Activated B cell treated with CpG ODN at 0.5 μM for 24 hours (primary cell): ENCODE measurements around the gene GINS2. TPM values are rescaled to one million over a fixed set of nuclear protein-coding genes. Genes with fewer than 3 reads are reported as not detected.

Source experiments
- ATAC-seq: fragments of 200-7000 bp; cut with Tn5 transposase; one replicate; pipeline ENCODE4 v1.10.0; 2021; ENCODE audit warnings: low read depth, mild to moderate bottlenecking, moderate library complexity
- CTCF ChIA-PET: fragments of 350-600 bp; sonication (Branson Sonifier 250); formaldehyde crosslinking; loops from one replicate; lab custom pipeline; 2021; ENCODE audit warnings: antibody characterized with exemption; lab: Charles Lee
- POLR2A ChIA-PET: fragments of 350-600 bp; sonication (Branson Sonifier 250); formaldehyde crosslinking; loops from one replicate; lab custom pipeline; 2021; ENCODE audit warnings: antibody characterized with exemption; lab: Charles Lee
- DNase-seq: peaks from one replicate; pipeline ENCODE4 v3.0.0; 2022
- H3K27ac Mint-ChIP-seq: one replicate; pipeline ENCODE4 v1.8.0; 2020; ENCODE audit warnings: mixed read lengths
- H3K27me3 Mint-ChIP-seq: one replicate; pipeline ENCODE4 v1.8.0; 2021; ENCODE audit warnings: mixed read lengths
- H3K36me3 Mint-ChIP-seq: one replicate; pipeline ENCODE4 v1.8.0; 2021; ENCODE audit warnings: low read depth, mixed read lengths
- H3K4me1 Mint-ChIP-seq: one replicate; pipeline ENCODE4 v1.8.0; 2021; ENCODE audit warnings: mixed read lengths
- H3K4me3 Mint-ChIP-seq: one replicate; pipeline ENCODE4 v1.8.0; 2020; ENCODE audit warnings: mild to moderate bottlenecking, mixed read lengths
- H3K9me3 Mint-ChIP-seq: one replicate; pipeline ENCODE4 v1.8.0; 2020; ENCODE audit warnings: mixed read lengths
- intact Hi-C: fragments of 100-400 bp; cut with micrococcal nuclease; formaldehyde crosslinking; loops from one replicate; pipeline ENCODE4 v1.15.1; 2024
- total RNA-seq: library from RNA; stranded (reverse); gene quantifications from 2 replicates; pipeline ENCODE4 v1.2.3, GENCODE V29; 2022
- TF ChIP-seq, protein P1 (sequence below): fragments of 200-600 bp; IDR thresholded peaks from one replicate; pipeline ENCODE4 v1.8.0; 2022; ENCODE audit warnings: antibody characterized with exemption, mild to moderate bottlenecking

The GINS2 gene
- total RNA-seq, 1 donor from 2014 or later, result 6.0 TPM

DNA sequence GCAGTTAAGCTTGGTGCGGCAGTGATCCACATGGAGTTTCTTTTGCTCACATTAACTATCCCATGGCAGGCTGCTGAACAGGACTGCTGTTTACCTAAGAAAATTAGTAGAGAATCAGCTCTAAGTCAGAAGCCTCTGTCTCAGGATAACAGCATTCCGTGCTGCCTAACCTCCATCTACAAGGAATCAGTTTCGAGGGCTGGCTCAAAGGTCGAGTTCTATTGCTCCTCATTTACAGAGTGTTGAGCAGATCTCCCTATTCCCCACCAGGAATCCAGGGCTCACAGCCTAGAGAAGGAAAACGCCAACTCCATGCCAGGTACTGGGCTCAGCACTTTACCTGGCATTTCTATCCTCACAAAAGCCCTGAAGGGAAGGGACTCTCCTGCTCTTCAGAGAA is 9.9 kb downstream of the GINS2 start:
- Mint-ChIP-seq H3K4me3 (no peak overlapping the region), H3K36me3 (peaks cover 21% of the 10 kb centered on the region), H3K27ac (no peak overlapping the region), H3K9me3 (no peaks in the 10 kb centered on the region), H3K27me3 (no peaks in the 10 kb centered on the region), H3K4me1 (peaks cover 14% of the 10 kb centered on the region)
- no peak for DNase-seq
- POLR2A ChIA-PET, result no interaction called here
- intact Hi-C loops, result no loop called here
- TF ChIP-seq, protein P1, sequence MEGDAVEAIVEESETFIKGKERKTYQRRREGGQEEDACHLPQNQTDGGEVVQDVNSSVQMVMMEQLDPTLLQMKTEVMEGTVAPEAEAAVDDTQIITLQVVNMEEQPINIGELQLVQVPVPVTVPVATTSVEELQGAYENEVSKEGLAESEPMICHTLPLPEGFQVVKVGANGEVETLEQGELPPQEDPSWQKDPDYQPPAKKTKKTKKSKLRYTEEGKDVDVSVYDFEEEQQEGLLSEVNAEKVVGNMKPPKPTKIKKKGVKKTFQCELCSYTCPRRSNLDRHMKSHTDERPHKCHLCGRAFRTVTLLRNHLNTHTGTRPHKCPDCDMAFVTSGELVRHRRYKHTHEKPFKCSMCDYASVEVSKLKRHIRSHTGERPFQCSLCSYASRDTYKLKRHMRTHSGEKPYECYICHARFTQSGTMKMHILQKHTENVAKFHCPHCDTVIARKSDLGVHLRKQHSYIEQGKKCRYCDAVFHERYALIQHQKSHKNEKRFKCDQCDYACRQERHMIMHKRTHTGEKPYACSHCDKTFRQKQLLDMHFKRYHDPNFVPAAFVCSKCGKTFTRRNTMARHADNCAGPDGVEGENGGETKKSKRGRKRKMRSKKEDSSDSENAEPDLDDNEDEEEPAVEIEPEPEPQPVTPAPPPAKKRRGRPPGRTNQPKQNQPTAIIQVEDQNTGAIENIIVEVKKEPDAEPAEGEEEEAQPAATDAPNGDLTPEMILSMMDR, result no peak
- no peak for ATAC-seq
- CTCF ChIA-PET, result interaction anchor here (1.3 kb wide), 1 partner anchor 63 kb away, joined by 3 read pairs; no protein-coding TSS in a partner anchor

DNA sequence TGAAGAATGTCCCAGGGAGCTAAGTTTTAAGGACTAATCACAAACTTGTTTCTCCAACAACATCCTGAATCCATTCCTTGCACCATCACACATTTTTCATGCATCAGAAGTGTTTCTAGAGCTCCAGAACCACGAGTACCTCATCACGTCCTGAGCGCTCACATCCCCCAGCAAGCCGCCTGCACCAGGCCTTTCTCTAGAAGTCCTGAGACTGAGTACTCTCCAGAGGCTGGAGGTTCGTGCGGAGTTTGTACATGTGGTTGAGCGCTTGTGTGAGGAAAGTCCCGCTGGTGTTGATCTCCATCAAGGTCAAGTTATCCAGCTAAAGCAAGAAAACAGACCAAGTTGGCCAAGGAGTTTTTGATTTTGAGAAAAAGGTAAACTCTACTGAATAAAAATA is 10.7 kb downstream of the GINS2 start:
- no peak overlapping the region for H3K27ac Mint-ChIP-seq
- H3K4me1 Mint-ChIP-seq, result peaks cover 14% of the 10 kb centered on the region
- H3K27me3 Mint-ChIP-seq, result no peaks in the 10 kb centered on the region
- H3K36me3 Mint-ChIP-seq, result peaks cover 28% of the 10 kb centered on the region
- H3K9me3 Mint-ChIP-seq, result no peaks in the 10 kb centered on the region
- intact Hi-C loops, result no loop called here
- ChIA-PET POLR2A (no interaction called here), CTCF (interaction anchor here (1.2 to 5.5 kb wide), 2 partner anchors 18 to 82 kb away, joined by 3 to 42 read pairs; no protein-coding TSS in a partner anchor)
- DNase-seq (no peak), ATAC-seq (no peak)
- TF ChIP-seq, protein P1, result no peak
- H3K4me3 Mint-ChIP-seq, result no peak overlapping the region

- intact Hi-C loops, result no loop called here
- ChIA-PET CTCF (interaction anchor here (0.7 to 5.5 kb wide), 4 partner anchors 17 to 83 kb away, joined by 3 to 42 read pairs (median 7); no protein-coding TSS in a partner anchor), POLR2A (interaction anchor here (0.6 kb wide), 1 partner anchor 108 kb away, joined by 3 read pairs; no protein-coding TSS in a partner anchor)
- TF ChIP-seq, protein P1, result no peak
- ATAC-seq (no peak), DNase-seq (no peak)
- H3K27ac Mint-ChIP-seq, result no peak overlapping the region
- no peaks in the 10 kb centered on the region for H3K27me3 Mint-ChIP-seq
- H3K4me1 Mint-ChIP-seq, result peaks cover 14% of the 10 kb centered on the region
- H3K9me3 Mint-ChIP-seq, result no peaks in the 10 kb centered on the region
- H3K4me3 Mint-ChIP-seq, result no peak overlapping the region
- peaks cover 33% of the 10 kb centered on the region for H3K36me3 Mint-ChIP-seq
Measured at GRCh38 chr16:85677383-85677967, 11.3 kb downstream of the GINS2 start.

GRCh38 chr16:85676466-85676865 is 12.3 kb downstream of the GINS2 start:
- H3K9me3 Mint-ChIP-seq, result no peaks in the 10 kb centered on the region
- TF ChIP-seq, protein P1, result no peak
- H3K36me3 Mint-ChIP-seq, result peaks cover 42% of the 10 kb centered on the region
- H3K4me1 Mint-ChIP-seq, result peaks cover 14% of the 10 kb centered on the region
- ATAC-seq (no peak), DNase-seq (no peak)
- intact Hi-C loops, result no loop called here
- H3K4me3 Mint-ChIP-seq, result no peak overlapping the region
- no peak overlapping the region for H3K27ac Mint-ChIP-seq
- ChIA-PET POLR2A (interaction anchor here (0.7 kb wide), 1 partner anchor 13 kb away, joined by 3 read pairs; no protein-coding TSS in a partner anchor), CTCF (interaction anchor here (1.2 to 5.5 kb wide), 3 partner anchors 16 to 84 kb away, joined by 3 to 42 read pairs (median 10); no protein-coding TSS in a partner anchor)
- H3K27me3 Mint-ChIP-seq, result no peaks in the 10 kb centered on the region

- POLR2A ChIA-PET, result interaction anchor here (1.0 kb wide), 1 partner anchor 125 kb away, joined by 4 read pairs; no protein-coding TSS in a partner anchor
Measured at GRCh38 chr16:85675251-85675874, 13.4 kb downstream of the GINS2 start.

More at GRCh38 chr16:85675251-85675874, 13.4 kb downstream of the GINS2 start:
- TF ChIP-seq, protein P1, result no peak
- no peak for DNase-seq
- Mint-ChIP-seq H3K27me3 (no peaks in the 10 kb centered on the region), H3K36me3 (peaks cover 50% of the 10 kb centered on the region), H3K4me1 (peaks cover 9% of the 10 kb centered on the region), H3K9me3 (no peaks in the 10 kb centered on the region), H3K27ac (peak overlapping the region; percentile 26), H3K4me3 (no peak overlapping the region)
- CTCF ChIA-PET, result interaction anchor here (1.7 to 5.5 kb wide), 4 partner anchors 16 to 85 kb away, joined by 4 to 42 read pairs (median 10); no protein-coding TSS in a partner anchor
- intact Hi-C loops, result loop anchor here (1.0 kb wide), 2 partner anchors 43 to 85 kb away; no protein-coding TSS in a partner anchor
- no peak for ATAC-seq
